Esophagus squamous epithelium (tissue), 4 donors: ENCODE results near the gene POC1A.

ENCODE experiments used
- POLR2A ChIP-seq, 4 donors: fragments of 450-650 bp; IDR thresholded peaks; one replicate each; pipeline ENCODE4 v1.6.1; 2017; ENCODE audit warnings: antibody characterized with exemption in 4 of 4, mild to moderate bottlenecking in 4 of 4, moderate library complexity in 3 of 4
- TF ChIP-seq, protein P1 (sequence below), 6 experiments: fragments of 450-650 bp in 4 of 6; fragments of 200-600 bp in 2 of 6; sonication (generic) in 2 of 6; IDR thresholded peaks; one replicate each; pipeline ENCODE4 v1.5.1; 2016 to 2019; ENCODE audit warnings: antibody characterized with exemption in 6 of 6, mild to moderate bottlenecking in 4 of 6, moderate library complexity in 4 of 6

- TF ChIP-seq, protein P1, sequence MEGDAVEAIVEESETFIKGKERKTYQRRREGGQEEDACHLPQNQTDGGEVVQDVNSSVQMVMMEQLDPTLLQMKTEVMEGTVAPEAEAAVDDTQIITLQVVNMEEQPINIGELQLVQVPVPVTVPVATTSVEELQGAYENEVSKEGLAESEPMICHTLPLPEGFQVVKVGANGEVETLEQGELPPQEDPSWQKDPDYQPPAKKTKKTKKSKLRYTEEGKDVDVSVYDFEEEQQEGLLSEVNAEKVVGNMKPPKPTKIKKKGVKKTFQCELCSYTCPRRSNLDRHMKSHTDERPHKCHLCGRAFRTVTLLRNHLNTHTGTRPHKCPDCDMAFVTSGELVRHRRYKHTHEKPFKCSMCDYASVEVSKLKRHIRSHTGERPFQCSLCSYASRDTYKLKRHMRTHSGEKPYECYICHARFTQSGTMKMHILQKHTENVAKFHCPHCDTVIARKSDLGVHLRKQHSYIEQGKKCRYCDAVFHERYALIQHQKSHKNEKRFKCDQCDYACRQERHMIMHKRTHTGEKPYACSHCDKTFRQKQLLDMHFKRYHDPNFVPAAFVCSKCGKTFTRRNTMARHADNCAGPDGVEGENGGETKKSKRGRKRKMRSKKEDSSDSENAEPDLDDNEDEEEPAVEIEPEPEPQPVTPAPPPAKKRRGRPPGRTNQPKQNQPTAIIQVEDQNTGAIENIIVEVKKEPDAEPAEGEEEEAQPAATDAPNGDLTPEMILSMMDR (IDR thresholded peaks at IDR 0.05) = no peak
- TF ChIP-seq POLR2A (IDR thresholded peaks at IDR 0.05) = no peak
Observed at GRCh38 chr3:52126500-52126899, 27.7 kb downstream of the POC1A start.
